ENCODE measurements around the gene MINDY2. TPM values are rescaled to one million over a fixed set of nuclear protein-coding genes. Genes with fewer than 3 reads are reported as not detected.
"Not testable (repeated sequence)": the region's sequence is repeated elsewhere in the genome, so short reads cannot be mapped to it uniquely, and the experiment has no call there.

Gene MINDY2
- total and polyA plus RNA-seq, 2 experiments from 2014 or later = 36.3 to 47.9 TPM

DNA sequence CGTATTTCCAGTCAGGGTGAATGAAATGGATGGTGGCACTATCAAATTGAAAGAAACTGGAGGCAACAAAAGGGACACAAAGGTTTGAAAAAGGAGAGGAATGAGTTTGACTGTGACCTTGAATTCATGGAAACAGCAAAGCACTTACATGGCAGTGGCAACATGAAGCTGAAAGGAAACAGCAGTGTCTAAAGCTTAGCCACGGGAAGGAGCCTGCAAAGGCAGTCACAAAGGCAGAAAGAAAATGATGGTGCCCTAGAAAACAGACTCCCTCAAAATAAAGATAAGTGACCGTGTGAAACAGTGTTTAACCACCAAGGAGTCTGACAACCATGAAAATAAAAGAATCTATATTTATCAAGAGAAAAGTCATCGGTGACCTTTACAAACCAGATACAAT, 111.1 kb downstream of the MINDY2 start:
- H3K4me1 Mint-ChIP-seq = no peaks in the 10 kb centered on the region; the same call in 2 of the 3 replicates
- H3K27me3 ChIP-seq (ENCODE audit: insufficient read depth) = no peaks in the 10 kb centered on the region
- H3K79me2 ChIP-seq (replicated peaks; ENCODE audit: insufficient read depth) = no peaks in the 10 kb centered on the region
- H3K4me1 ChIP-seq (ENCODE audit: insufficient read depth) = no peaks in the 10 kb centered on the region
- peaks cover 11% of the 10 kb centered on the region for H3K27me3 Mint-ChIP-seq (ENCODE audit: insufficient read depth, low read depth, poor library complexity)
- H3K4me3 Mint-ChIP-seq = no peak overlapping the region
- H3K9me2 ChIP-seq (ENCODE audit: insufficient read depth) = no peaks in the 10 kb centered on the region
- H3K27ac ChIP-seq (ENCODE audit: low read depth) = peak overlapping the region; percentile 72; the same call in 1 of the 2 replicates
- no peak overlapping the region for H3K27ac Mint-ChIP-seq
- ATAC-seq = no peak
- H3K4me2 ChIP-seq = no peak overlapping the region
- H4K20me1 ChIP-seq (replicated peaks; ENCODE audit: insufficient read depth) = peaks cover 17% of the 10 kb centered on the region; the same call in 1 of the 2 replicates
- no peak overlapping the region for H2AFZ ChIP-seq
- peaks cover 82% of the 10 kb centered on the region for H3K36me3 ChIP-seq (ENCODE audit: insufficient read depth)
- no peaks in the 10 kb centered on the region for H3K9me3 Mint-ChIP-seq
- no peak for TF ChIP-seq NANOG (IDR thresholded peaks at IDR 0.05; ENCODE audit: borderline replicate concordance)
- H3K36me3 Mint-ChIP-seq (ENCODE audit: low read depth) = peaks cover 91% of the 10 kb centered on the region
- DNase-seq (ENCODE audit: low spot score) = no peak
- no peak overlapping the region for H3K4me3 ChIP-seq
- H3F3A ChIP-seq (replicated peaks; ENCODE audit: low read depth) = peaks cover 20% of the 10 kb centered on the region

- H3K9me3 Mint-ChIP-seq; ATAC-seq; H3K4me3 Mint-ChIP-seq; DNase-seq (ENCODE audit: low spot score); H3K4me2 ChIP-seq; H3K79me2 ChIP-seq (replicated peaks; ENCODE audit: insufficient read depth); H3K4me1 Mint-ChIP-seq; H3K27ac Mint-ChIP-seq; H3K9me2 ChIP-seq (ENCODE audit: insufficient read depth); H3K27ac ChIP-seq (ENCODE audit: low read depth); H3K27me3 ChIP-seq (ENCODE audit: insufficient read depth); H2AFZ ChIP-seq; H3K4me1 ChIP-seq (ENCODE audit: insufficient read depth); H3K4me3 ChIP-seq: not testable (repeated sequence)
- H3K36me3 Mint-ChIP-seq (ENCODE audit: low read depth) = peaks cover 96% of the 10 kb centered on the region
- Histone ChIP-seq H3F3A (replicated peaks; ENCODE audit: low read depth) (peaks cover 16% of the 10 kb centered on the region), H3K36me3 (ENCODE audit: insufficient read depth) (peaks cover 93% of the 10 kb centered on the region), H4K20me1 (replicated peaks; ENCODE audit: insufficient read depth) (peaks cover 14% of the 10 kb centered on the region; the same call in 1 of the 2 replicates)
- H3K27me3 Mint-ChIP-seq (ENCODE audit: insufficient read depth, low read depth, poor library complexity) = peaks cover 11% of the 10 kb centered on the region
Measured at GRCh38 chr15:58883926-58884325, 112.8 kb downstream of the MINDY2 start.

DNA sequence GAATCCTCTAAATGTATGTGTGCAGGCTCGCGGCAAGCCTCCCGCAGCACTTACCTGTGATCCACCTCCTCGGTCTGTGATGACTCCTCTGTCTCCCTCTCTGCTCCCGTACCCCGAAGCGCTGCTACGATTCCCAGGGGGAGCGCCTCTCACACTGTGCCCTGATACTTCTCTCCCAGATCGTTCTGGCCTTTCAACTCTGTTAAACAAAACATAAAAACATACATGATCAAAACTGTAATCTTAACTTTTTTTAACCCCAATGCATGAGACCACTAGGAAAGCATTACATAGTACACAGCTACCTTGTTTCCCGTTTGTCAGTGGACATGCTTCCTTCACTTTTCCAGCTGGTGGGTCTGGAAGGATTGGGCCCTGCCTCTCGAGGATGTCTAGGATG, 115.8 kb downstream of the MINDY2 start:
- H3K79me2 ChIP-seq (replicated peaks; ENCODE audit: insufficient read depth) = peaks cover 7% of the 10 kb centered on the region
- no peak for TF ChIP-seq JUNB (IDR thresholded peaks at IDR 0.05; ENCODE audit: unreplicated experiment)
- TF ChIP-seq, protein P1, sequence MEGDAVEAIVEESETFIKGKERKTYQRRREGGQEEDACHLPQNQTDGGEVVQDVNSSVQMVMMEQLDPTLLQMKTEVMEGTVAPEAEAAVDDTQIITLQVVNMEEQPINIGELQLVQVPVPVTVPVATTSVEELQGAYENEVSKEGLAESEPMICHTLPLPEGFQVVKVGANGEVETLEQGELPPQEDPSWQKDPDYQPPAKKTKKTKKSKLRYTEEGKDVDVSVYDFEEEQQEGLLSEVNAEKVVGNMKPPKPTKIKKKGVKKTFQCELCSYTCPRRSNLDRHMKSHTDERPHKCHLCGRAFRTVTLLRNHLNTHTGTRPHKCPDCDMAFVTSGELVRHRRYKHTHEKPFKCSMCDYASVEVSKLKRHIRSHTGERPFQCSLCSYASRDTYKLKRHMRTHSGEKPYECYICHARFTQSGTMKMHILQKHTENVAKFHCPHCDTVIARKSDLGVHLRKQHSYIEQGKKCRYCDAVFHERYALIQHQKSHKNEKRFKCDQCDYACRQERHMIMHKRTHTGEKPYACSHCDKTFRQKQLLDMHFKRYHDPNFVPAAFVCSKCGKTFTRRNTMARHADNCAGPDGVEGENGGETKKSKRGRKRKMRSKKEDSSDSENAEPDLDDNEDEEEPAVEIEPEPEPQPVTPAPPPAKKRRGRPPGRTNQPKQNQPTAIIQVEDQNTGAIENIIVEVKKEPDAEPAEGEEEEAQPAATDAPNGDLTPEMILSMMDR (conservative IDR thresholded peaks at IDR 0.05; ENCODE audit: low read depth in 2 of 2) = no peak
- no peak for TF ChIP-seq ETS1 (IDR thresholded peaks at IDR 0.05)
- peaks cover 8% of the 10 kb centered on the region; the same call in 1 of the 2 replicates for H4K20me1 ChIP-seq (replicated peaks; ENCODE audit: insufficient read depth)
- no peaks in the 10 kb centered on the region for H3K9me2 ChIP-seq (ENCODE audit: insufficient read depth)
- ATAC-seq (no peak), DNase-seq (ENCODE audit: low spot score) (no peak)
- Mint-ChIP-seq H3K27ac (no peak overlapping the region), H3K4me3 (no peak overlapping the region), H3K4me1 (no peaks in the 10 kb centered on the region), H3K27me3 (ENCODE audit: insufficient read depth, low read depth, poor library complexity) (peaks cover 10% of the 10 kb centered on the region), H3K9me3 (no peaks in the 10 kb centered on the region), H3K36me3 (ENCODE audit: low read depth) (peaks cover 91% of the 10 kb centered on the region)
- H3K27me3 ChIP-seq (ENCODE audit: insufficient read depth) = no peaks in the 10 kb centered on the region
- H3K27ac ChIP-seq (ENCODE audit: low read depth) = peak overlapping the region; percentile 52; the same call in 1 of the 2 replicates
- H3K4me2 ChIP-seq = no peak overlapping the region
- no peaks in the 10 kb centered on the region for H3K4me1 ChIP-seq (ENCODE audit: insufficient read depth)
- no peak overlapping the region for H2AFZ ChIP-seq
- H3F3A ChIP-seq (replicated peaks; ENCODE audit: low read depth) = peaks cover 6% of the 10 kb centered on the region
- peaks cover 97% of the 10 kb centered on the region for H3K36me3 ChIP-seq (ENCODE audit: insufficient read depth)
- no peak overlapping the region for H3K4me3 ChIP-seq
